ENCODE results near the gene CLASRP. TPM values are rescaled to one million over a fixed set of nuclear protein-coding genes. Genes with fewer than 3 reads are reported as not detected.
"Not testable (repeated sequence)": the region's sequence is repeated elsewhere in the genome, so short reads cannot be mapped to it uniquely, and the experiment has no call there.

CLASRP gene
- total RNA-seq, 1 donor from 2014 or later: 111 TPM

DNA sequence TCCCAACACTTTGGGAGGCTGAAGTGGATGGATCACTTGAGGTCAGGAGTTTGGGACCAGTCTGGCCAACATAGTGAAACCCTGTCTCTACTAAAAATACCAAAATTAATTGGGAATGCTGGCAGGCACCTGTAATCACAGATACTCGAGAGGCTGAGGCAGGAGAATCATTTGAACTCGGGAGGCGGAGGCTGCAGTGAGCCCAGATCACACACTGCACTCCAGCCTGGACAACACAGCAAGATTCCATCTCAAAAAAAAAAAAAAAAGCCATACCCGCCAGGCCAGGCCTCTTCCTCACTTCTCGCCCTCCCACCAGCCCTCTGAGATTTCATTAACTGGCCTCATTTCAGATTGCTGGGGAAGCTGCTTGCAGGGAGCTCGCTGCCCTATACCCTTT is 45.3 kb upstream of the CLASRP start:
- peaks cover 7% of the 10 kb centered on the region for H3K36me3 Mint-ChIP-seq
- no peaks in the 10 kb centered on the region for H3K27me3 Mint-ChIP-seq
- no peaks in the 10 kb centered on the region for H3K4me1 Mint-ChIP-seq (ENCODE audit: unreplicated experiment)
- H3K9me3 Mint-ChIP-seq: no peaks in the 10 kb centered on the region
- no peak overlapping the region for H3K4me3 Mint-ChIP-seq
- TF ChIP-seq, protein P1, sequence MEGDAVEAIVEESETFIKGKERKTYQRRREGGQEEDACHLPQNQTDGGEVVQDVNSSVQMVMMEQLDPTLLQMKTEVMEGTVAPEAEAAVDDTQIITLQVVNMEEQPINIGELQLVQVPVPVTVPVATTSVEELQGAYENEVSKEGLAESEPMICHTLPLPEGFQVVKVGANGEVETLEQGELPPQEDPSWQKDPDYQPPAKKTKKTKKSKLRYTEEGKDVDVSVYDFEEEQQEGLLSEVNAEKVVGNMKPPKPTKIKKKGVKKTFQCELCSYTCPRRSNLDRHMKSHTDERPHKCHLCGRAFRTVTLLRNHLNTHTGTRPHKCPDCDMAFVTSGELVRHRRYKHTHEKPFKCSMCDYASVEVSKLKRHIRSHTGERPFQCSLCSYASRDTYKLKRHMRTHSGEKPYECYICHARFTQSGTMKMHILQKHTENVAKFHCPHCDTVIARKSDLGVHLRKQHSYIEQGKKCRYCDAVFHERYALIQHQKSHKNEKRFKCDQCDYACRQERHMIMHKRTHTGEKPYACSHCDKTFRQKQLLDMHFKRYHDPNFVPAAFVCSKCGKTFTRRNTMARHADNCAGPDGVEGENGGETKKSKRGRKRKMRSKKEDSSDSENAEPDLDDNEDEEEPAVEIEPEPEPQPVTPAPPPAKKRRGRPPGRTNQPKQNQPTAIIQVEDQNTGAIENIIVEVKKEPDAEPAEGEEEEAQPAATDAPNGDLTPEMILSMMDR (conservative IDR thresholded peaks at IDR 0.05): no peak
- H3K27ac Mint-ChIP-seq: no peak overlapping the region
- no peak for DNase-seq (ENCODE audit: extremely low spot score, unreplicated experiment)

DNA sequence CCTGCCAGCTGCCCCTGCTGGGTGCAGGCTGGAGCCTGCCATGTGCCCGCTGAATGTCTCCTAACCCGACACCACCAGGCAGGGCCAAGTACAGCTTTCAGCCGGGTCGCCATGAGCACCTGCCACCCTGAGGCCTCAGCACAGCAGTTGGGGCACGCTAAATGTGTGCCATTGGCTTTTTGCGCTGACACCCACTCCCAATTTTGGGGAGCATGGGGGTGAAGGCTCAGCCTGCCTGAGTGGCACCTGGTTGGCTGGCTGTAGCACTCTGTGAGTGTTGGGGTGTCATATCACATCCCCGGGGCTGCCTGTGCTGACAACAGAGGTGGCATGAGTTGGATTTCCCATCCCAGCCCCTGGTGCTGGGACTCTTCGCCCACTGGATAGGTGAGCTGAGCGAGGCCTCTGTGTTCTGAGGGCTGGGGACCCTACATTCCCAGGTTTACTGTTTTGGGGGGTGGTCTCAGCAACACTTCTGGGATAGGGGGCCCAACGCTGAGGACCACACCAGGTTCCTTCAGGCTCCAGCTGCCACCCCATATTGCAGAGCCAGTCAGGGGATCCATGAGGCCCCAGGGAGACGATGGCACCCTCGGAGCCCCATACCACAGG is 44.8 kb upstream of the CLASRP start:
- H3K4me3 Mint-ChIP-seq: no peak overlapping the region
- no peak overlapping the region for H3K27ac Mint-ChIP-seq
- no peaks in the 10 kb centered on the region for H3K4me1 Mint-ChIP-seq (ENCODE audit: unreplicated experiment)
- TF ChIP-seq, protein P1 (conservative IDR thresholded peaks at IDR 0.05): no peak
- H3K36me3 Mint-ChIP-seq: peaks cover 5% of the 10 kb centered on the region
- DNase-seq (ENCODE audit: extremely low spot score, unreplicated experiment): no peak
- no peaks in the 10 kb centered on the region for H3K9me3 Mint-ChIP-seq
- no peaks in the 10 kb centered on the region for H3K27me3 Mint-ChIP-seq

DNA sequence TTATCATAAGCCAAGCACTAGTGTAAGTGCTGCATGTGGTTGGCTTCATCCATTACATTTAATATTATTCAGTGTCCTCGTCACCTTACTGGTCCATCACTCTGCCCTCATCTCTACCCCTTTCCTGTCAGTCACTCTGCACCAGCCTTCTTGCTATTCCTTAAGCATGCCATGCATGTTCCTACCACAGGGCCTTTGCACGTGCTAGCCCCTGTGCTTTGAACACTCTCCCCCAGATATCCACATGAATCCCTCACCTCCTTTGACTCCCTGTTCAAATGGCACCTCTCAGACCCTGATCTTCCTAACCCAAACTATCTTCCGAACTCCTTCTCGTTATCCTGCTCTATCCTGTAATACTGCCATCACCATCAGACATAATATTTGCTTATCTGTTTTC is 40.8 kb upstream of the CLASRP start:
- Mint-ChIP-seq H3K36me3 (no peaks in the 10 kb centered on the region), H3K27me3 (no peaks in the 10 kb centered on the region), H3K4me3 (no peak overlapping the region), H3K9me3 (no peaks in the 10 kb centered on the region), H3K27ac (no peak overlapping the region), H3K4me1 (ENCODE audit: unreplicated experiment) (peaks cover 10% of the 10 kb centered on the region)
- no peak for DNase-seq (ENCODE audit: extremely low spot score, unreplicated experiment)
- TF ChIP-seq, protein P1 (conservative IDR thresholded peaks at IDR 0.05): no peak

DNA sequence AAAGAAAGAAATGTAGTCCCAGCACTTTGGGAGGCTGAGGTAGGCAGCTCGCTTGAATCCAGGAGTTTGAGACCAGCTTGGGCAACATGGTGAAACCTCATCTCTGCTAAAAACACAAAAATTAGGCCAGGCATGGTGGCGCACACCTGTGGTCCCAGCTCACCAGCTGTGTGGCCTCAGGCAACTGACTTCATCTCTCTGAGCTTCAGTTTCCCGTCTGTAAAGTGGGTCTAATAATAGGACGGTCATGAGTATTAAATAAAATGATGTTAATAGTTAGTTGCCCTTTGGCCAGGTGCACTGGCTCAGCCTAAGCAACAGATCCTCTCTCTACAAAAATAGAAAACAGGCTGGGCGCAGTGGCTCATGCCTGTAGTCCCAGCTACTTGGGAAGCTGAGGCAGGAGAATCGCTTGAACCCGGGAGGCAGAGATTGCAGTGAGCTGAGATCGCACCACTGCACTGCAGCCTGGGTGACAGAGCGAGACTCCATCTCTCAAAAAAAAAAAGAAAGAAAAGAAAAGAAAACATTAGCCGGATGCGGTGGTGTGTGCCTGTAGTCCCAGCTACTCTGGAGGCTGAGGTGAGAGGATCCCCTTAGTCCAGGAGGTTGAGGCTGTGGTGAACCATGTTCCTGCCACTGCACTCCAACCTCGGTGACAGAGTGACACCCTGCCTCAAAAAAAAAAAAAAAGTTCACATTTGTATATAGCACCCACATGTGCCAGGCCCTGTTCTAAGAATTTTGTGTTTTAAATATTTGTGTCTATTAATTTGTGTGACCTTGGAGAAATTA is 39.5 kb upstream of the CLASRP start:
- not testable (repeated sequence) for H3K9me3 Mint-ChIP-seq; H3K27me3 Mint-ChIP-seq; H3K4me3 Mint-ChIP-seq; H3K4me1 Mint-ChIP-seq (ENCODE audit: unreplicated experiment); DNase-seq (ENCODE audit: extremely low spot score, unreplicated experiment); H3K36me3 Mint-ChIP-seq
- peak overlapping the region; percentile 84 for H3K27ac Mint-ChIP-seq

- H3K4me3 Mint-ChIP-seq: peak overlapping the region; percentile 78
- DNase-seq (ENCODE audit: extremely low spot score, unreplicated experiment); H3K27me3 Mint-ChIP-seq; H3K36me3 Mint-ChIP-seq; H3K9me3 Mint-ChIP-seq; H3K4me1 Mint-ChIP-seq (ENCODE audit: unreplicated experiment): not testable (repeated sequence)
- H3K27ac Mint-ChIP-seq: peak overlapping the region; percentile 84
These were observed 38.2 kb upstream of the CLASRP start for GRCh38 chr19:45000665-45001064.

DNA sequence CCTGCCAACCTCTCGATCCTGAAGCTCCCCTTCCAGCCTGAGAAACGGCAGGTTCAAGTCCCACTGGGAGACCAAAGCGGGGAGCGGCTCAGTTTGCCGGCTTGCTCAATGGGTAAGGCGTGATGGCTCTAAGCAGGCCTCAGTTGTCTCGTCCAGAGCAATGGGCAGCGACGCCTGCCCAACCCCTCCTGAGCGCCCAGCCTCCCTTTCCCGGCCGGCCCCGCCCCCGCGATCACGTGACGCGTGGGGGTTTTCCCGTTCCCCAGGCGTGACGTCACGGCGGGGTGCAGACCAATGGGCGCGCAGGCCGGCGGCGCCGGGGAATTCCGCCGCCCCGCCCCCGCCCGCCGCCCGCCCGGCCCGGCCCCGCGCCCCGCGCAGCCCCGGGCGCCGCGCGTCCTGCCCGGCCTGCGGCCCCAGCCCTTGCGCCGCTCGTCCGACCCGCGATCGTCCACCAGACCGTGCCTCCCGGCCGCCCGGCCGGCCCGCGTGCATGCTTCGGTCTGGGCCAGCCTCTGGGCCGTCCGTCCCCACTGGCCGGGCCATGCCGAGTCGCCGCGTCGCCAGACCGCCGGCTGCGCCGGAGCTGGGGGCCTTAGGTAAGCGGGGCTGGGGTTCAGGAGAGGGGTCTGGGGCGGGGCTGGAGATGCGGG is 37.6 kb upstream of the CLASRP start, which contains the start of gene RELB:
RELB (plus strand) TSS at position 378 of the 653 bp plus-strand sequence; CDS start at position 494, 116 bp downstream.
- H3K27ac Mint-ChIP-seq: peak within 1 kb of the TSS; percentile 99
- H3K36me3 Mint-ChIP-seq: no peaks in the 10 kb centered on the region
- H3K9me3 Mint-ChIP-seq: no peaks in the 10 kb centered on the region
- H3K27me3 Mint-ChIP-seq: no peaks in the 10 kb centered on the region
- TF ChIP-seq, protein P1 (conservative IDR thresholded peaks at IDR 0.05): no peak
- peaks cover 10% of the 10 kb centered on the region for H3K4me1 Mint-ChIP-seq (ENCODE audit: unreplicated experiment)
- peak; percentile 96 for DNase-seq (ENCODE audit: extremely low spot score, unreplicated experiment)
- peak within 1 kb of the TSS; percentile 96 for H3K4me3 Mint-ChIP-seq
